Kidney (tissue), 14 donors: ENCODE data around the gene AFF4. TPM values are rescaled to one million over a fixed set of nuclear protein-coding genes. Genes with fewer than 3 reads are reported as not detected.

ENCODE experiments used
- DNase-seq, 5 donors: peaks; one replicate each; pipeline ENCODE4 v3.0.0-alpha.2; 2013 to 2020
- FAIRE-seq: peaks from 2 replicates; lab custom pipeline; 2012; peaks lifted over from hg19 to GRCh38; lab: Jason Lieb, UNC
- H3K27ac ChIP-seq, 2 donors: one replicate each; pipeline ENCODE4 v1.7.0; 2013; ENCODE audit warnings: low read depth in 2 of 2, low read length in 2 of 2, inconsistent platforms in 1 of 2
- H3K27me3 ChIP-seq: one replicate; pipeline ENCODE4 v1.7.1; 2013; ENCODE audit warnings: low read length, inconsistent platforms; ENCODE audit not compliant: control insufficient read depth, insufficient read depth
- H3K36me3 ChIP-seq, 3 donors: one replicate each; pipeline versions ENCODE4 v1.7.0 to v1.7.1; 2013; ENCODE audit warnings: low read length in 3 of 3, control low read depth in 1 of 3, inconsistent platforms in 1 of 3; ENCODE audit not compliant: insufficient read depth in 3 of 3, control insufficient read depth in 2 of 3
- H3K4me1 ChIP-seq, 3 donors: one replicate each; pipeline versions ENCODE4 v1.7.0 to v1.7.1; 2013; ENCODE audit warnings: low read length in 3 of 3, inconsistent platforms in 1 of 3, low read depth in 1 of 3; ENCODE audit not compliant: control insufficient read depth in 2 of 3, insufficient read depth in 2 of 3
- H3K4me3 ChIP-seq, 3 donors: one replicate each; pipeline versions ENCODE4 v1.7.0 to v1.8.1; 2013; ENCODE audit warnings: low read length in 3 of 3, control low read depth in 1 of 3, inconsistent platforms in 1 of 3
- H3K9ac ChIP-seq, 3 donors: one replicate each; pipeline versions ENCODE4 v1.7.0 to v1.7.1; 2013; ENCODE audit warnings: low read length in 3 of 3, control low read depth in 1 of 3, inconsistent platforms in 1 of 3
- H3K9me3 ChIP-seq, 3 donors: one replicate each; pipeline versions ENCODE4 v1.7.0 to v1.7.1; 2013; ENCODE audit warnings: low read length in 3 of 3, control low read depth in 1 of 3, inconsistent platforms in 1 of 3; ENCODE audit not compliant: control insufficient read depth in 2 of 3, insufficient read depth in 1 of 3
- intact Hi-C: fragments of 100-400 bp; cut with DNase I; formaldehyde crosslinking; loops from one replicate; pipeline ENCODE4 v1.11.1; 2022
- polyA plus RNA-seq: library from polyadenylated mRNA; stranded (reverse); fragments of 350-450 nt; fragmentation: Illumina TruSeq; extraction: RNeasy Lipid Tissue Mini Kit (QIAGEN cat#74804); gene quantifications from one replicate; pipeline ENCODE4 v1.2.3, GENCODE V29; 2014; ENCODE audit warnings: low read depth, low replicate concordance; ENCODE audit not compliant: insufficient read depth
- total RNA-seq: library from RNA; stranded (reverse); fragmentation: NEBNext Ultra II Directional; extraction: Animal tissue kit (Norgen Biotek cat#: 25700); gene quantifications from one replicate; pipeline ENCODE4 v1.2.1, GENCODE V29; 2021
- TF ChIP-seq, protein P1 (sequence below): IDR thresholded peaks from 3 replicates; pipeline ENCODE4 v1.5.1; 2012; ENCODE audit warnings: mild to moderate bottlenecking, moderate library complexity, borderline replicate concordance; ENCODE audit not compliant: insufficient read depth; ENCODE audit errors: extremely low read depth
- donor health status: control.
- donor health status: control.
- donor health status: control.
- donor health status: control.
- donor health status: control.
- donor health status: DM: yes; HTN: yes; CAD: no.
- donor health status: Normal renal cell carcinoma (clear cell type).

The AFF4 gene
- total and polyA plus RNA-seq, 2 donors from 2014 or later = 8.8 to 83.7 TPM

GRCh38 chr5:132927355-132928061 lies 35.9 kb downstream of the AFF4 start:
- peaks cover 5 to 21% (median 13%) of the 10 kb centered on the region in 3 donors for H3K36me3 ChIP-seq
- no peak overlapping the region for H3K27ac ChIP-seq
- intact Hi-C loops = no loop called here
- no peaks in the 10 kb centered on the region for H3K9me3 ChIP-seq
- H3K4me3 ChIP-seq = no peak overlapping the region
- FAIRE-seq = no peak
- H3K9ac ChIP-seq = no peak overlapping the region
- TF ChIP-seq, protein P1, sequence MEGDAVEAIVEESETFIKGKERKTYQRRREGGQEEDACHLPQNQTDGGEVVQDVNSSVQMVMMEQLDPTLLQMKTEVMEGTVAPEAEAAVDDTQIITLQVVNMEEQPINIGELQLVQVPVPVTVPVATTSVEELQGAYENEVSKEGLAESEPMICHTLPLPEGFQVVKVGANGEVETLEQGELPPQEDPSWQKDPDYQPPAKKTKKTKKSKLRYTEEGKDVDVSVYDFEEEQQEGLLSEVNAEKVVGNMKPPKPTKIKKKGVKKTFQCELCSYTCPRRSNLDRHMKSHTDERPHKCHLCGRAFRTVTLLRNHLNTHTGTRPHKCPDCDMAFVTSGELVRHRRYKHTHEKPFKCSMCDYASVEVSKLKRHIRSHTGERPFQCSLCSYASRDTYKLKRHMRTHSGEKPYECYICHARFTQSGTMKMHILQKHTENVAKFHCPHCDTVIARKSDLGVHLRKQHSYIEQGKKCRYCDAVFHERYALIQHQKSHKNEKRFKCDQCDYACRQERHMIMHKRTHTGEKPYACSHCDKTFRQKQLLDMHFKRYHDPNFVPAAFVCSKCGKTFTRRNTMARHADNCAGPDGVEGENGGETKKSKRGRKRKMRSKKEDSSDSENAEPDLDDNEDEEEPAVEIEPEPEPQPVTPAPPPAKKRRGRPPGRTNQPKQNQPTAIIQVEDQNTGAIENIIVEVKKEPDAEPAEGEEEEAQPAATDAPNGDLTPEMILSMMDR = no peak
- H3K4me1 ChIP-seq = peaks cover 0 to 6% (median 0%) of the 10 kb centered on the region in 3 donors
- DNase-seq = no peak
- H3K27me3 ChIP-seq = no peaks in the 10 kb centered on the region

GRCh38 chr5:132926437-132926836 lies 37.0 kb downstream of the AFF4 start:
- DNase-seq (no peak), FAIRE-seq (no peak)
- Histone ChIP-seq H3K27ac (no peak overlapping the region), H3K9ac (no peak overlapping the region), H3K4me3 (no peak overlapping the region), H3K27me3 (no peaks in the 10 kb centered on the region), H3K9me3 (no peaks in the 10 kb centered on the region), H3K4me1 (peaks cover 0 to 5% (median 0%) of the 10 kb centered on the region in 3 donors), H3K36me3 (peaks cover 5 to 26% (median 17%) of the 10 kb centered on the region in 3 donors)
- TF ChIP-seq, protein P1 = no peak
- intact Hi-C loops = no loop called here

DNA sequence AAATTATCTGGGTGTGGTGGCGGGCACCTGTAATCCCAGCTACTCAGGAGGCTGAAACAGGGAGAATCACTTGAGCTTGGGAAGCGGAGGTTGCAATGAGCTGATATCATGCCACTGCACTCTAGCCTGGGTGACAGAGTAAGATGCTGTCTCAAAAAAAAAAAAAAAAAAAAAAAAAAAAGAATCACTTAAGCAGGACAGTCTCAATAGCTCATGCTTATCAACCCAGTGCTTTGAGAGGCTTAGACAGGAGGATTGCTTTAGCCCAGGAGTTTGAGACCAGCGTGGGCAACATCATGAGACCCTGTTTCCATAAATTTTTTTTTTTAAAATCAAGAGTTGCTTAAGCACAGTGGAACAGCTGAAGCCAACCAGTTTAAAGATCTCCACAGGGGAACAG lies 47.3 kb downstream of the AFF4 start:
- DNase-seq (no peak), FAIRE-seq (no peak)
- Histone ChIP-seq H3K9ac (no peak overlapping the region), H3K4me3 (no peak overlapping the region), H3K4me1 (no peaks in the 10 kb centered on the region), H3K27me3 (no peaks in the 10 kb centered on the region), H3K9me3 (no peaks in the 10 kb centered on the region), H3K36me3 (peaks cover 0 to 11% (median 2%) of the 10 kb centered on the region in 3 donors), H3K27ac (no peak overlapping the region)
- intact Hi-C loops = no loop called here
- TF ChIP-seq, protein P1 = no peak
